ENCODE results near the gene MRTO4.
"Not testable (repeated sequence)": the region's sequence is repeated elsewhere in the genome, so short reads cannot be mapped to it uniquely, and the experiment has no call there.

The MRTO4 gene

GRCh38 chr1:19251305-19252196 is at the start of gene MRTO4, which contains the start of gene EMC1:
MRTO4 (plus strand) TSS chr1:19251805; CDS start chr1:19251836, 31 bp downstream.
EMC1 (minus strand) TSS chr1:19251524; CDS start chr1:19251509, 15 bp downstream.
- peak; percentile 81 for DNase-seq

GRCh38 chr1:19202396-19202795 is 49.2 kb upstream of the MRTO4 start:
- DNase-seq, result no peak

GRCh38 chr1:19203440-19203839 is 48.2 kb upstream of the MRTO4 start:
- DNase-seq, result no peak

GRCh38 chr1:19204446-19205266 is 46.9 kb upstream of the MRTO4 start:
- DNase-seq, result no peak

GRCh38 chr1:19205403-19205802 is 46.2 kb upstream of the MRTO4 start:
- DNase-seq, result no peak

- no peak for DNase-seq
Observed at GRCh38 chr1:19205845-19206244, 45.8 kb upstream of the MRTO4 start.

- DNase-seq, result no peak
Observed at GRCh38 chr1:19206947-19207346, 44.7 kb upstream of the MRTO4 start.

- DNase-seq, result peak; percentile 16
Observed at GRCh38 chr1:19208710-19209438, 42.7 kb upstream of the MRTO4 start.

- DNase-seq, result no peak
Observed at GRCh38 chr1:19209439-19209989, 42.1 kb upstream of the MRTO4 start.

- peak; percentile 95 for DNase-seq
Observed at GRCh38 chr1:19209990-19210771, 41.4 kb upstream of the MRTO4 start, which contains the start of gene UBR4. UBR4 (minus strand) TSS chr1:19210266; CDS start chr1:19210248, 18 bp downstream.

- no peak for DNase-seq
Observed at GRCh38 chr1:19210772-19211549, 40.6 kb upstream of the MRTO4 start.

- no peak for DNase-seq
Observed at GRCh38 chr1:19212167-19212566, 39.4 kb upstream of the MRTO4 start.

GRCh38 chr1:19213580-19213979 is 38.0 kb upstream of the MRTO4 start:
- no peak for DNase-seq

- not testable (repeated sequence) for DNase-seq
Observed at GRCh38 chr1:19216585-19216984, 35.0 kb upstream of the MRTO4 start.

GRCh38 chr1:19219451-19219850 is 32.2 kb upstream of the MRTO4 start:
- no peak for DNase-seq

- DNase-seq, result no peak
Observed at GRCh38 chr1:19220080-19220846, 31.3 kb upstream of the MRTO4 start.

- DNase-seq, result no peak
Observed at GRCh38 chr1:19220991-19221390, 30.6 kb upstream of the MRTO4 start.

- DNase-seq, result no peak
Observed at GRCh38 chr1:19222573-19222972, 29.0 kb upstream of the MRTO4 start.

GRCh38 chr1:19222979-19223824 is 28.4 kb upstream of the MRTO4 start:
- no peak for DNase-seq
